HL-60 (cell line): Measurements from ENCODE around the gene ART5.

Experiments
- CTCF ChIP-seq: IDR thresholded peaks from one replicate; pipeline ENCODE4 v1.5.1; 2011; ENCODE audit warnings: low read length, control low read depth, inconsistent platforms; ENCODE audit not compliant: insufficient read depth
- POLR2AphosphoS5 ChIP-seq: IDR thresholded peaks from 2 replicates; pipeline ENCODE4 v1.6.1; 2012; ENCODE audit warnings: low read depth

DNA sequence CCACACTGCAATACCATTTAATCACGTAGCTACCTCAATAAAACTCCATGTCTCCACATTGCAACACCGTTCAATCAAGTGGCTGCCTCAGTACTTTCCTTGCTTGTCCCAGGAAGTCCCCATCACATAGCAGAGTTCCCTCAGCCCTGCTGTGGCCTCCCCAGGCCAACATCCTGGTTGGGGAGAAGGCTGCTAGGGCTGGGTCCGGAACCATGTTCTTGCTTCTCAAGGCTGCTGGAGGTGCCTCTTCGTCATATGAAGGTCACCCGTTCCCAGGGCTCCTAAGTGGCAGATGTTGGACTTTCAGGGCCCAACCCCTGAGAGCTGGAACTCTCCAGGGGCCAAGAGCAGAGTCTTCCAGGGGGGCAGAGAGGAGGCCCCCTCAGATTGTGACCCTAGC lies 3.3 kb downstream of the ART5 start:
- TF ChIP-seq CTCF = no peak
- no peak for TF ChIP-seq POLR2AphosphoS5
